Measurements from ENCODE around the gene DIO1. TPM values are rescaled to one million over a fixed set of nuclear protein-coding genes. Genes with fewer than 3 reads are reported as not detected.

Gene DIO1
- total and polyA plus RNA-seq, 4 donors: 0.24 to 1.9 (median 0.75) TPM

DNA sequence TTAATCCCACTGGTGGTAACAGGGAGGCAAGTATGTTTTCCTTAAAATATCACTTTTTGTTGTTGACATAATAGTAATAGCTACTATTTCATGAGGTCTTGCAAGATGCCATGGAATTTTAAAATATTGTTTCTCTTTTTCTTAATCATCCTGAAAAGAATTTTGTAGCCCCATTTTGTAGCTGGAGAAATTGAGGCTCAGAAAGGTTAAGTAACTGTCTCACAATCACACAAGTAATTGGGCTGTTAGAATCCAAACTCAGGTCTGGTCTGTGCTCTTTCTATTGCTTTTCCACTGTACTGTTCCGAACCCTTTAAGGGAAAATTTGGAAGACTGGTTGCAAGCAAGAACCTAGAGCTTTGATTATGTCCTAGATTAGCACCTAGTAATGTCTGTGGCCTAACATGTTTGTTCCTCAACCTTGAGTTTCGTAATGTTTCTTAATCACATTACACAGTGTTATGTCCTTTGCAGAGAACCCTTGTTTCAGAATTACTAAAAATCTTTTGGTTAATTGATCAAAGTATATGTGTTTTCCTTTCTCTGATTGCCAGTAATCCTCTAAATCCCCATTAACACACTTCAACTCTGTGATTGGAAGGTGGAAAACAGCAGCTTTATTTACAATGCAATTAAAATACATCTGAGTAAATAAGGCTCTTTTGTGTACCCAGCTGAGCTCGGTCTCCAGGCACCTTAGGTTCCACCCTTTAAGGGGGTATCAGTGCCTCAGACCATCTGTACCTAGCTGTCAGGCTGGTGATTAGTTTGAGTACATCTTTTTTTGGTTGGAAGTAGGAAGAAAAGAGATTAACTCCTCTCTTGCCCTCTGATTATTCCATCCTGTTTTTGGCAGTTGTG lies 62.6 kb downstream of the DIO1 start:
- Histone ChIP-seq H3K27ac (ENCODE audit: low read depth in 1 of 2, low read length in 1 of 2) (peak overlapping the region in 1 of 2 donors; percentile 9), H3K4me3 (no peak overlapping the region), H3K9ac (ENCODE audit: insufficient read depth in 1 of 2, low read length in 2 of 2) (no peak overlapping the region), H3K36me3 (ENCODE audit: control insufficient read depth in 4 of 4, insufficient read depth in 4 of 4, low read length in 4 of 4) (peaks cover 13 to 26% (median 20%) of the 10 kb centered on the region in 4 donors), H3K9me3 (ENCODE audit: control insufficient read depth in 4 of 4, insufficient read depth in 3 of 4, low read length in 3 of 4) (no peaks in the 10 kb centered on the region), H3K4me1 (ENCODE audit: control insufficient read depth in 5 of 5, insufficient read depth in 5 of 5, low read length in 5 of 5) (peaks cover 0 to 8% (median 0%) of the 10 kb centered on the region in 5 donors), H3K27me3 (ENCODE audit: control insufficient read depth in 3 of 3, insufficient read depth in 3 of 3, low read length in 2 of 3) (no peaks in the 10 kb centered on the region)
- ATAC-seq (ENCODE audit: insufficient read depth, low FRiP score) (no peak), DNase-seq (no peak)
- TF ChIP-seq CTCF (IDR thresholded peaks at IDR 0.05; ENCODE audit: control extremely low read depth, extremely low read depth): no peak
- WGBS, 2 donors: 65 to 67% methylated on average over 3 of the region's 3 CpGs

GRCh38 chr1:53957194-53957818 lies 63.3 kb downstream of the DIO1 start:
- no peak for TF ChIP-seq CTCF (IDR thresholded peaks at IDR 0.05; ENCODE audit: control extremely low read depth, extremely low read depth)
- WGBS, 2 donors: 52 to 73% methylated on average over 3 of the region's 3 CpGs
- H3K9ac ChIP-seq (ENCODE audit: insufficient read depth in 1 of 2, low read length in 2 of 2): no peak overlapping the region
- no peak overlapping the region for H3K4me3 ChIP-seq
- DNase-seq (no peak), ATAC-seq (ENCODE audit: insufficient read depth, low FRiP score) (peak; percentile 34)
- peaks cover 11 to 33% (median 20%) of the 10 kb centered on the region in 4 donors for H3K36me3 ChIP-seq (ENCODE audit: control insufficient read depth in 4 of 4, insufficient read depth in 4 of 4, low read length in 4 of 4)
- peaks cover 0 to 8% (median 0%) of the 10 kb centered on the region in 5 donors for H3K4me1 ChIP-seq (ENCODE audit: control insufficient read depth in 5 of 5, insufficient read depth in 5 of 5, low read length in 5 of 5)
- H3K9me3 ChIP-seq (ENCODE audit: control insufficient read depth in 4 of 4, insufficient read depth in 3 of 4, low read length in 3 of 4): no peaks in the 10 kb centered on the region
- H3K27me3 ChIP-seq (ENCODE audit: control insufficient read depth in 3 of 3, insufficient read depth in 3 of 3, low read length in 2 of 3): no peaks in the 10 kb centered on the region
- peak overlapping the region in 1 of 2 donors; percentile 34 for H3K27ac ChIP-seq (ENCODE audit: low read depth in 1 of 2, low read length in 1 of 2)

DNA sequence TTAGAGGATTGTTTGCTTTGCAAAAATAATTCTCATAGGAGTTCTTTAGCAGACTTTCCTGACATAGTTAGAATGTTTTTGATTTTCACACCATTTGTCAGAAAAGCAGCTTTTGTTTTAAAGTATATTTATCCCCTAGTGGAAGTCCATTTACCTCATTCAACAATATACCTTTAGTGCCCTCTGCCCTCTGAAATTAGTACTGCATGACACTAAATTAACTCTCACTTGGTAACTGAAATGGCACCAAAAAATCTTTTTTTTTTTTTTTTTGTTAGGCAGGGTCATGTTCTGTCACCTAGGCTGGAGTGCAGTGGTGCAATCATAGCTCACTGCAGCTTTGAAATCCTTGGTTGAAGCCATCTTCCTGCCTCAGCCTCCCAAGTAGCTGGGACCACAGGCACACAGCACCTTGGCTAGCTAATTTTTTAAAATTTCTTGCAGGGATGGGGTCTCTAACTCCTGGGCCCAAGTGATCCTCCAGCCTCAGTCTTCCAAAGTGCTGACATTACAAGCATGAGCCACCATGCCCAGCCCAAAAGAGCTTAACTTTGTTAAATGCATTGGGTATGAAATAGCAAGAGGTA lies 65.8 kb downstream of the DIO1 start:
- H3K4me3 ChIP-seq: no peak overlapping the region
- ATAC-seq (ENCODE audit: insufficient read depth, low FRiP score) (no peak), DNase-seq (peak in 1 of 3 donors; percentile 19)
- H3K36me3 ChIP-seq (ENCODE audit: control insufficient read depth in 4 of 4, insufficient read depth in 4 of 4, low read length in 4 of 4): peaks cover 21 to 49% (median 31%) of the 10 kb centered on the region in 4 donors
- peaks cover 0 to 8% (median 0%) of the 10 kb centered on the region in 5 donors for H3K4me1 ChIP-seq (ENCODE audit: control insufficient read depth in 5 of 5, insufficient read depth in 5 of 5, low read length in 5 of 5)
- peak; percentile 51 for TF ChIP-seq CTCF (IDR thresholded peaks at IDR 0.05; ENCODE audit: control extremely low read depth, extremely low read depth)
- H3K27me3 ChIP-seq (ENCODE audit: control insufficient read depth in 3 of 3, insufficient read depth in 3 of 3, low read length in 2 of 3): no peaks in the 10 kb centered on the region
- H3K27ac ChIP-seq (ENCODE audit: low read depth in 1 of 2, low read length in 1 of 2): no peak overlapping the region
- no peaks in the 10 kb centered on the region for H3K9me3 ChIP-seq (ENCODE audit: control insufficient read depth in 4 of 4, insufficient read depth in 3 of 4, low read length in 3 of 4)
- H3K9ac ChIP-seq (ENCODE audit: insufficient read depth in 1 of 2, low read length in 2 of 2): no peak overlapping the region

Other genes starting within 250 kb of the DIO1 start
- gene GLIS1, start 155.0 kb upstream of the DIO1 start, total RNA-seq: under 1 TPM; 0.17 to 0.18 TPM
- under 1 TPM in 1 of 2 donors, not detected in 1; 0.05 TPM for gene GLIS1, start 155.0 kb upstream of the DIO1 start, polyA plus RNA-seq
- gene NDC1, start 55.9 kb upstream of the DIO1 start, total RNA-seq: 10 to 100 TPM in 1 of 2 donors, 1 to 10 TPM in 1; 8.7 to 16.7 TPM
- 1 to 10 TPM; 3.9 to 6.4 TPM for gene NDC1, start 55.9 kb upstream of the DIO1 start, polyA plus RNA-seq
- gene YIPF1, start 4.4 kb upstream of the DIO1 start, total RNA-seq: 10 to 100 TPM; 23.3 to 26.8 TPM
- gene YIPF1, start 4.4 kb upstream of the DIO1 start, polyA plus RNA-seq: 10 to 100 TPM; 19.9 to 33.3 TPM
- 10 to 100 TPM; 27.9 to 46.1 TPM for gene IFT25, start 51.5 kb downstream of the DIO1 start, total RNA-seq
- gene IFT25, start 51.5 kb downstream of the DIO1 start, polyA plus RNA-seq: 10 to 100 TPM; 18.2 to 35.3 TPM
- 10 to 100 TPM; 16.8 to 17.3 TPM for gene LRRC42, start 52.2 kb downstream of the DIO1 start, total RNA-seq
- 10 to 100 TPM in 1 of 2 donors, 1 to 10 TPM in 1; 7.7 to 17.8 TPM for gene LRRC42, start 52.2 kb downstream of the DIO1 start, polyA plus RNA-seq
- gene LDLRAD1, start 124.0 kb downstream of the DIO1 start, total RNA-seq: 10 to 100 TPM; 28.7 to 30.1 TPM
- gene LDLRAD1, start 124.0 kb downstream of the DIO1 start, polyA plus RNA-seq: 10 to 100 TPM in 1 of 2 donors, 1 to 10 TPM in 1; 8.0 to 24.9 TPM
- 100 to 1,000 TPM; 372 to 468 TPM for gene TMEM59, start 159.0 kb downstream of the DIO1 start, total RNA-seq
- 100 to 1,000 TPM; 152 to 300 TPM for gene TMEM59, start 159.0 kb downstream of the DIO1 start, polyA plus RNA-seq
- 1 to 10 TPM; 4.6 to 5.3 TPM for gene TCEANC2, start 159.4 kb downstream of the DIO1 start, total RNA-seq
- 1 to 10 TPM; 1.7 to 2.7 TPM for gene TCEANC2, start 159.4 kb downstream of the DIO1 start, polyA plus RNA-seq